HEK293T (cell line): ENCODE measurements around the gene MEGF6.

Experiments
- CTCF ChIA-PET: fragments of 350-600 bp; formaldehyde crosslinking; extraction: SDS; loops from one replicate; lab custom pipeline; 2021; ENCODE audit warnings: antibody characterized with exemption, inconsistent platforms; lab: Yijun Ruan, JAX
- POLR2A ChIA-PET: fragments of 350-600 bp; formaldehyde crosslinking; extraction: SDS; loops from one replicate; lab custom pipeline; 2020; ENCODE audit warnings: antibody characterized with exemption, inconsistent platforms; lab: Yijun Ruan, JAX
- DNase-seq: peaks from one replicate; pipeline ENCODE4 v3.0.0; 2012; ENCODE audit warnings: mixed read lengths; ENCODE audit errors: extremely low spot score
- ARNT ChIP-seq: fragments of 450-650 bp; IDR thresholded peaks from 2 replicates; pipeline ENCODE4 v1.6.1; 2017; ENCODE audit warnings: mild to moderate bottlenecking
- BHLHE40 ChIP-seq: fragments of 450-650 bp; IDR thresholded peaks from 2 replicates; pipeline ENCODE4 v1.6.1; 2016; ENCODE audit warnings: mild to moderate bottlenecking, moderate library complexity, borderline replicate concordance
- CTBP1 ChIP-seq: fragments of 450-650 bp; IDR thresholded peaks from 2 replicates; pipeline ENCODE4 v1.6.1; 2016; ENCODE audit warnings: borderline replicate concordance
- ELF4 ChIP-seq: fragments of 450-650 bp; IDR thresholded peaks from 2 replicates; pipeline ENCODE4 v1.6.1; 2017; ENCODE audit warnings: antibody characterized with exemption
- FOXA1 ChIP-seq: fragments of 450-650 bp; IDR thresholded peaks from 2 replicates; pipeline ENCODE4 v1.6.1; 2016; ENCODE audit warnings: mild to moderate bottlenecking
- FOXK2 ChIP-seq: fragments of 450-650 bp; IDR thresholded peaks from 2 replicates; pipeline ENCODE4 v1.6.1; 2016; ENCODE audit warnings: mild to moderate bottlenecking
- FOXM1 ChIP-seq: fragments of 450-650 bp; IDR thresholded peaks from 2 replicates; pipeline ENCODE4 v1.6.1; 2017; ENCODE audit warnings: mild to moderate bottlenecking, borderline replicate concordance
- HDGF ChIP-seq: fragments of 450-650 bp; IDR thresholded peaks from 2 replicates; pipeline ENCODE4 v1.6.1; 2017; ENCODE audit warnings: antibody characterized with exemption, borderline replicate concordance
- L3MBTL2 ChIP-seq: fragments of 450-650 bp; conservative IDR thresholded peaks from 2 replicates; pipeline ENCODE4 v1.6.1; 2016; ENCODE audit warnings: mild to moderate bottlenecking
- LEF1 ChIP-seq: fragments of 450-650 bp; IDR thresholded peaks from 2 replicates; pipeline ENCODE4 v1.6.1; 2017; ENCODE audit warnings: mild to moderate bottlenecking, borderline replicate concordance
- NFRKB ChIP-seq: fragments of 450-650 bp; IDR thresholded peaks from 2 replicates; pipeline ENCODE4 v1.6.1; 2016; ENCODE audit warnings: mild to moderate bottlenecking, moderate library complexity
- SP1 ChIP-seq: fragments of 450-650 bp; IDR thresholded peaks from 2 replicates; pipeline ENCODE4 v1.6.1; 2017
- SUZ12 ChIP-seq: fragments of 450-650 bp; IDR thresholded peaks from 2 replicates; pipeline ENCODE4 v1.6.1; 2016; ENCODE audit warnings: mild to moderate bottlenecking
- TARDBP ChIP-seq: fragments of 450-650 bp; IDR thresholded peaks from 2 replicates; pipeline ENCODE4 v1.6.1; 2016
- ZNF384 ChIP-seq: fragments of 450-650 bp; IDR thresholded peaks from 2 replicates; pipeline ENCODE4 v1.6.1; 2016
- TF ChIP-seq, protein P1 (sequence below): fragments of 450-650 bp; IDR thresholded peaks from 2 replicates; pipeline ENCODE4 v1.6.1; 2016

MEGF6 gene

DNA sequence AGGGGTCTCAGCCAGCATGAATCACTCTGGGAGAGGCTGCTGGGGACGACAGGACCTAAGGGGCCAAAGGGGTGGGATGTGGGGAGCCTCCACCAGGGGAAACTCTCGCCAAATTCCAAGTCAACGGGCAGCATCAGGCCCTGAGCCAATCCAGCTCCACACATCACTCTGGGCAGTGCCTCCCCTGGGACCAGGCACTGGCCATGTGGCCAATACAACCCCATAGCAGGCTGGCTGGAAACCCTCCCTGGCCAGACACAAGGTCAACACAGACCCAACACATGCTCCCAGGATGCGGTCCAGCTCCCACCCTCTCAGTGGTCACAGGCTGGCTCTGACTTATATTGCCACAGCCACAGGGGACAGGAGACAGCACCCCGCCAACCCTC is 60.0 kb downstream of the MEGF6 start:
- no peak for DNase-seq
- ChIA-PET CTCF (interaction anchor here (2.1 kb wide), 1 partner anchor 68 kb away, joined by 8 read pairs; no protein-coding TSS in a partner anchor), POLR2A (no interaction called here)
- TF ChIP-seq L3MBTL2 (no peak), SP1 (no peak), ZNF384 (no peak), ARNT (no peak), HDGF (no peak), FOXK2 (no peak), BHLHE40 (no peak), SUZ12 (no peak), FOXM1 (no peak), NFRKB (no peak), FOXA1 (no peak)
- TF ChIP-seq, protein P1, sequence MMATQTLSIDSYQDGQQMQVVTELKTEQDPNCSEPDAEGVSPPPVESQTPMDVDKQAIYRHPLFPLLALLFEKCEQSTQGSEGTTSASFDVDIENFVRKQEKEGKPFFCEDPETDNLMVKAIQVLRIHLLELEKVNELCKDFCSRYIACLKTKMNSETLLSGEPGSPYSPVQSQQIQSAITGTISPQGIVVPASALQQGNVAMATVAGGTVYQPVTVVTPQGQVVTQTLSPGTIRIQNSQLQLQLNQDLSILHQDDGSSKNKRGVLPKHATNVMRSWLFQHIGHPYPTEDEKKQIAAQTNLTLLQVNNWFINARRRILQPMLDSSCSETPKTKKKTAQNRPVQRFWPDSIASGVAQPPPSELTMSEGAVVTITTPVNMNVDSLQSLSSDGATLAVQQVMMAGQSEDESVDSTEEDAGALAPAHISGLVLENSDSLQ = no peak

DNA sequence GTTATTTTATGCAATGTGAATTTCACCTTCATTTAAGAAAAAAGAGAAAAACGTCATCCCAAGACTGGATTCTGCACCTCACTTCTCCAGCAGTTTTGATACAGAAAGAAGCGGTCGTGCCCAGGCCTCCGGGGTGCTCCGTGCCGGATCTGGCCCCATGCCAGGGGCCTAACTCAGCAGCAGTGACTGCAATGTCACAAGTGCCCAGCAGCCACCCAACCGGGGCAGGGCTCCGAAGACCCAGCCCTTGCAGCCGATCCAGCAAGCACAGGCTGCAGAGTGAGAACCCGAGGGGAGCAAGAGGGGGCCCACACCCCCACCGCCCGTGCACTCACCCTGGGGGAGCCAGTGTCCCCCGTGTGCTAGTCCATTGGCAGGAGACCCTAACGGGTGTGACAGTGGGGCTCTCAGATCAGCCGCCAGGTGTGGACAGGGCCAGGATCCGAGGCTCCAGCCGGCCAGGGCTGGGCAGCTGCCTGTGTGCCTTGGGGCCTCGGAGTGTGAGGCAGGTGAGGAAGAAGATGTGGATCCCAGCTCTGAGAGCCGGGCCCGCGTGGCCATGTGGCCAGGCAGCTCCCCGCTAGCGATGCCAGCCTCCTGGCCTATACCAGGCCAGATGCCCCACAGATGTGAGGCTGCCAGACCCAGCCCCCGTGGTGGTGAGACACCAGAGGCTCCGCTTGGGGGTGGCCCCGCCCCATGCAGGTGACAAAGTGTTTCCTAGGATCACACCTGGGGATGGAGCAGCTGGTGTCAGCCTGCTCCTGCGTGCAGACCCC is 60.6 kb downstream of the MEGF6 start:
- TF ChIP-seq TARDBP (no peak), SUZ12 (no peak)
- ChIA-PET POLR2A (no interaction called here), CTCF (interaction anchor here (2.1 kb wide), 1 partner anchor 69 kb away, joined by 8 read pairs; no protein-coding TSS in a partner anchor)
- DNase-seq = no peak

DNA sequence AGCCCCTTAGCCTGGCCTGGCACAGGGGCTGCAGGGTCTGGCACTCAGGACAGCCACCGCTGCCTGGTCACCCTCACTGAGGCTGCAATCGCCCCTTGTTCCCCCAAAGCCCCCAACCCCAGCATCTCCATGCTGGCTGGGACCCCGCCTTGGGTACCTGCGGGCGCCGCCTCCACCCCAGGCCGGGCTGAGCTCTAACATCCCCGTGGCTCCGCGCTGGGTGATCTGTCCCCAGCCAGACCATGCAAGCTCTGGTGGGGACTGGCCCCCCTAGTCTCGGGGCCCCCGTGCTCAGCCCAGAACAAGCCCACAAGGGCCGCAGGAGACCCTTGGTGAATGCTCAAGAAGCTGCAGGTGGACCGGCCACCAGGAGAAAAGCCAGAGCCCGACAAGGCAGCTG is 62.4 kb downstream of the MEGF6 start:
- no peak for TF ChIP-seq L3MBTL2
- CTCF ChIA-PET = no interaction called here
- POLR2A ChIA-PET = interaction anchor here (1.3 kb wide), 1 partner anchor 9 kb away, joined by 4 read pairs; no protein-coding TSS in a partner anchor
- no peak for DNase-seq

DNA sequence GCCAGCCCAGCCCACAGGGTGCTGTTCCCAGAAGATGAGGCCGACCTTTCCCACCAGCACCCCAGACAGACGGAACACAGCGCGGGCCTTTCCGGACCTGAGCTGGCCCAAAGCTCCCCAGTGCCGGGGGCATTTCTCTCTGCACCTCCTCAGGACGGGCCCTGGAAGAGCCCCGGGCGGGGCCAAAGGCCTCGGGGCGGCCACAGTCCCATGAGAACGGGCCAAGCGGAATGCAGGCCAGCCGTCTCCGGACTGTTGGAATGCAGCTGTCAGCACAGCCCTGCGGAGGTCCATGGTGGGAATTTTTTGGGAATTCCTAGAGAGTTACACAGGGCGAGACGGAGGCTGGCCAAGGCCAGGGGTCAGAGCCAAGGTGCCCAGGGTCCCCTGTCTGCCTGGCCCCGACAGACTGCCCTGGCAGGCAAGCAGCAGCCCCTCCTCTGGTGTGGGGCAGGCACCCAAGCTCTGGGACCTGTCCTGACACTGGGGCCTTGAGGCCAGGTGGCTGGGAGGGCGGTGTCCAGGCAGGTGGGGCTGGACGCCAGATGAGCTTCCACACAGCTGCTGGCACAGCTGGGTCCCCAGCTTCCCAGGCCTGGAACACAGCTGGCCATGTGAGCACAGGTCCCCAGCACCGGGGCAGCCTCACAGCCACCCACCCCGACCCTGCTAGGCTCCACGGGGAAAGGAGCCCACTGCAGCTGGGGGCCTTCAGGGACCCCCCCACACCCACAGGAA is 63.0 kb downstream of the MEGF6 start:
- TF ChIP-seq HDGF (no peak), FOXK2 (no peak), ELF4 (no peak), LEF1 (no peak), CTBP1 (no peak), ZNF384 (no peak), FOXA1 (no peak), FOXM1 (no peak), BHLHE40 (no peak), SP1 (no peak)
- DNase-seq = no peak
- ChIA-PET CTCF (no interaction called here), POLR2A (interaction anchor here (1.3 kb wide), 1 partner anchor 9 kb away, joined by 4 read pairs; no protein-coding TSS in a partner anchor)

DNA sequence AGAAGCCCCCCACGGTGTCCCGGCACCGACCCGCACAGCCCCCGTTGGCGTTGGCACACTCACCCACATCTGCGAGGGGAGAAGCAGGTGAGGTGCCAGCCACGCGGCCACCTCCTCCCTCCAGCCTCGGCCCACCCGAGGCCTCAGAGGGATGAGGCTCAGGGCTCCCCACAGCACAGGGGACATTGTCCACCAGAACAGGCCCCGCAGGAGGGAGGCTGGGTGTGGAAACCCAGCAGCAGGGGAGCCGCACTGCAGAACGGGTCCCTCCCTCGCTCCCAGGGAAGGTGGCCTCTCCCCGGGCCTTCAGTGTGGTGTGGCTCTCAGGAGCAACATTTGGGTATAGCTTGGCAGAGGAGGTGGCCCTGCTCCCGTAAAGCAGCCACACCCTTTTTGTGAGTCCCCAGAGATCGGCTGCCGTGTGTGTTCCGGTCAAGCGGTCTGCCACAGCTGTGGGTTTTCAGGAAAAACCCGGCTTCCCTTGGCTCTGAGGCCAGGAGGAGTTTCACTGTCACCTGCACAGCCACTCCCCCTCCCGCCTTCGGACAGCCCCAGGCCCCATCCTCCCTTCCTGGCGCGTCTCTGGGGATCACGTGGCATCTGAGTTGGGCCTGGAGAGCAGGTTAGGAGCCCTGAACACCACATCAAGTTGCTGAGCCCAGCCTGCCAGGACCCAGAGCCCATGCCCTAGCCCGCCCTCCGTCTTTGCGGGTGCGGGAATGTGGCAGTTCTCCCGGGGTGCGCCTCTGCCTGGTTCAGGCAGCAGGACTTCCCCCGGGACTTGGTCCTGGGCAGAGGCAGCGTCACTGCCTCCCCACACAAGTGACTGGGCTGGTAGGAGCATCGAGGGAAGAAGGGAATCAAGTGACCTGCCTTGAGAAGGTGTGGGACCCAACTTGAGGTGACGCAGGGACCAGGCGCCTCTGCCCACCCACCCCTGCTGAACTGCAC is 64.0 kb downstream of the MEGF6 start:
- CTCF ChIA-PET = no interaction called here
- POLR2A ChIA-PET = no interaction called here
- DNase-seq = no peak

DNA sequence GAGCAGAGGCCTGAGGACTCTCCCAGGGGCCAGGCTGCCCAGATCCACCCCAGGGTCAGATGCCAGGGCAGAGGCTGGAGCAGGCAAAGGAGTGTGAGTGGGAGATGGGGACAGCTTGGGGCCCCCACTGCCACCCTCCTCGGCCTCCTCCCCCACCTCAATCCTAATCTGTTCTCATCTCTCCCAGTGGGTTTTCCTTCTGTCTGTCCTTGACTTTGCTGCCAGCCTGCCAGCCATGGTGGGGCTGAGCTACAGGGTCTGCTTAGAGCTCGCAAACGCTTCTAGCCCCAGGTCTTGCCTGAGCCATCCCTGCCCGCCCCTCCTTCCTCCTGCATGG is 65.3 kb downstream of the MEGF6 start:
- ChIA-PET CTCF (interaction anchor here (0.9 kb wide), 1 partner anchor 55 kb away, joined by 3 read pairs; no protein-coding TSS in a partner anchor), POLR2A (no interaction called here)
- TF ChIP-seq FOXM1 (no peak), BHLHE40 (no peak), SP1 (no peak), HDGF (no peak), NFRKB (no peak), FOXA1 (no peak), SUZ12 (no peak), ELF4 (no peak)
- no peak for DNase-seq

More for the DNA sequence above, 64.0 kb downstream of the MEGF6 start:
- TF ChIP-seq TARDBP (no peak), BHLHE40 (no peak), SP1 (no peak), NFRKB (no peak), FOXA1 (no peak), FOXM1 (no peak), ZNF384 (no peak), LEF1 (no peak), FOXK2 (no peak), ARNT (no peak), HDGF (no peak), SUZ12 (no peak), L3MBTL2 (no peak), CTBP1 (no peak), ELF4 (no peak)
